ENCODE measurements around the gene MMD.
"Not testable (repeated sequence)": the region's sequence is repeated elsewhere in the genome, so short reads cannot be mapped to it uniquely, and the experiment has no call there.

MMD gene

DNA sequence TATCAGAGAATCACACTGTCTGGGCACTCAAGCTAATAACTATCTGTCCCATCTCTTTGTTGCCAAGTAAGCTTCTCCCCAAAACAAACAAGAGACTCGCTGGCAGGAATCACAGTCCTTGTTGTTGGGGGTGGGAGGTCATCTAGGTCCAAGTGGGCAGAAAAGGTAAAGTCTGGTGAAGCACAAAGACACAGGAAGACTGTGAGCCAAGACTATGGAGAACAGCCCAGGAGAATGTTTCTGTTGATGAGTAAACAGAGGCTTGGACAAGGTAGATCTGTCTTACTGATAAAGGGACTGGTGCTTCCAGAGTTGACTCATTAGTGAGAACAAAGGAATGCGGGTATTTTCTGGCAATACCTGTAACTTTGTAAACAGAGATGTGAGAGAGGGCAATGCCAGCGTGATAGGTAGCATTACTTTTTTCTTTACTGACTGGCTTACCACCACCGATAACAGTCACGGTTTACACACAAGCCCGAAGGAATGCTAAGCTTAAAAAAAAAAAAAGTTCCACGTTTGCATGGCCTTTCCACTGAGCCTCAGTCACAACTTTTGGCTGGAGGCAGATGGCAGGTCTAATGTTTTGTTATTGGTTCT is 11.5 kb upstream of the MMD start:
- DNase-seq (ENCODE audit: low read depth, low spot score) = no peak
- no peak overlapping the region for H3K4me3 ChIP-seq (ENCODE audit: low read depth, low read length)
- ChIA-PET CTCF (interaction anchor here (0.6 to 2.7 kb wide), 2 partner anchors 11 to 86 kb away, joined by 3 to 10 read pairs; partner anchors contain the start of gene MMD), POLR2A (interaction anchor here (0.7 kb wide), 1 partner anchor 15 kb away, joined by 3 read pairs; no protein-coding TSS in a partner anchor)
- TF ChIP-seq, protein P1, sequence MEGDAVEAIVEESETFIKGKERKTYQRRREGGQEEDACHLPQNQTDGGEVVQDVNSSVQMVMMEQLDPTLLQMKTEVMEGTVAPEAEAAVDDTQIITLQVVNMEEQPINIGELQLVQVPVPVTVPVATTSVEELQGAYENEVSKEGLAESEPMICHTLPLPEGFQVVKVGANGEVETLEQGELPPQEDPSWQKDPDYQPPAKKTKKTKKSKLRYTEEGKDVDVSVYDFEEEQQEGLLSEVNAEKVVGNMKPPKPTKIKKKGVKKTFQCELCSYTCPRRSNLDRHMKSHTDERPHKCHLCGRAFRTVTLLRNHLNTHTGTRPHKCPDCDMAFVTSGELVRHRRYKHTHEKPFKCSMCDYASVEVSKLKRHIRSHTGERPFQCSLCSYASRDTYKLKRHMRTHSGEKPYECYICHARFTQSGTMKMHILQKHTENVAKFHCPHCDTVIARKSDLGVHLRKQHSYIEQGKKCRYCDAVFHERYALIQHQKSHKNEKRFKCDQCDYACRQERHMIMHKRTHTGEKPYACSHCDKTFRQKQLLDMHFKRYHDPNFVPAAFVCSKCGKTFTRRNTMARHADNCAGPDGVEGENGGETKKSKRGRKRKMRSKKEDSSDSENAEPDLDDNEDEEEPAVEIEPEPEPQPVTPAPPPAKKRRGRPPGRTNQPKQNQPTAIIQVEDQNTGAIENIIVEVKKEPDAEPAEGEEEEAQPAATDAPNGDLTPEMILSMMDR (IDR thresholded peaks at IDR 0.05; ENCODE audit: insufficient read depth, low read length, missing control alignments) = no peak

DNA sequence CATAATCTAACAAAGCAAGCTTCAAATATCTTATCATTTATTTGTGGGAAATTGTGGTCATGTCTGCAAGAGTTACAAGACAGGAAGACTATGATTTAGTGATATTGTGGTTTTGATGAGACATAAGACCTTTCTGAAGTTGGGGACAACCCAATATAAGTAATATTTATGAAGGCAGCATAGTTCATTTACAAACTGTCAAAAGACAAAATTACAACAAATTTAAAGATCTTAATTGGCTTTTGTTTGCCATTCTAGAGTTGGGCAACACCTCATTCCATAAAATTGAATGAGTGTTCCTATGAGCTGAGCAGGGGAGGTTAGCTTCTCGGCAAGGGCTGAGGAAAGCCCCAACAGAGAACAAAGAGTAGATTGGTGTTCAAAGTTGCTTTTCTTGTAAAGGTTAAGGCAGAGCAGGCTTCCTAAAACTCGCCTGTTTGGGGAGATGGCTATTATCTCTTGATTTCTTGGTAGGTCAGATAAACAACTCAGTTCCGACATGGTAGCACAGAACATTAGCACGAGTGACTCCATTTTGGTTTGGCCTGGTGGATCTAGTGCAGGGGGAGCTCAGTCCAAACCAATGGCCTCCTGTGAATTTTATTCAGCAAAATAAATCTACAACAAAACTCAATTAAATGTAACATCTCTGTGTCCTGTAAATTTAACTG is 10.9 kb upstream of the MMD start:
- no peak for DNase-seq (ENCODE audit: low read depth, low spot score)
- CTCF ChIA-PET = interaction anchor here (0.6 kb wide), 1 partner anchor 85 kb away, joined by 3 read pairs; no protein-coding TSS in a partner anchor
- no peak overlapping the region for H3K4me3 ChIP-seq (ENCODE audit: low read depth, low read length)
- TF ChIP-seq, protein P1 (IDR thresholded peaks at IDR 0.05; ENCODE audit: insufficient read depth, low read length, missing control alignments) = no peak
- POLR2A ChIA-PET = no interaction called here

DNA sequence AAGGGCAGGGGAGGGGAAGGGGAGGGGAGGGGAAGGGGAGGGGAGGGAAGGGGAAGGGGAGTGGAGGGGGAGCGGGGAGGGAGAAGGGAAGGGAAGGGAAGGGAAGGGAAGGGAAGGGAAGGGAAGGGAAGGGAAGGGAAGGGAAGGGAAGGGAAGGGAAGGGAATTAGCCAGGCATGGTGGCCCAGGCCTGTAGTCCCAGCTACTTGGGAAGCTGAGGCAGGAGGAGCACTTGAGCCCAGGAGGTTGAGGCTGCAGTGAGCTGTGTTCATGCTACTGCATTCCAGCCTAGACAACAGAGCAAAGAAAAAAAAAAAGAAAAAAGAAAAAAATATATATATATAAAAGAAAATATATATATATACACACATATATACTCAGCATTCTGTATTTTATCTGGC is 10.3 kb upstream of the MMD start:
- DNase-seq (ENCODE audit: low read depth, low spot score); POLR2A ChIA-PET; H3K4me3 ChIP-seq (ENCODE audit: low read depth, low read length); CTCF ChIA-PET: not testable (repeated sequence)

DNA sequence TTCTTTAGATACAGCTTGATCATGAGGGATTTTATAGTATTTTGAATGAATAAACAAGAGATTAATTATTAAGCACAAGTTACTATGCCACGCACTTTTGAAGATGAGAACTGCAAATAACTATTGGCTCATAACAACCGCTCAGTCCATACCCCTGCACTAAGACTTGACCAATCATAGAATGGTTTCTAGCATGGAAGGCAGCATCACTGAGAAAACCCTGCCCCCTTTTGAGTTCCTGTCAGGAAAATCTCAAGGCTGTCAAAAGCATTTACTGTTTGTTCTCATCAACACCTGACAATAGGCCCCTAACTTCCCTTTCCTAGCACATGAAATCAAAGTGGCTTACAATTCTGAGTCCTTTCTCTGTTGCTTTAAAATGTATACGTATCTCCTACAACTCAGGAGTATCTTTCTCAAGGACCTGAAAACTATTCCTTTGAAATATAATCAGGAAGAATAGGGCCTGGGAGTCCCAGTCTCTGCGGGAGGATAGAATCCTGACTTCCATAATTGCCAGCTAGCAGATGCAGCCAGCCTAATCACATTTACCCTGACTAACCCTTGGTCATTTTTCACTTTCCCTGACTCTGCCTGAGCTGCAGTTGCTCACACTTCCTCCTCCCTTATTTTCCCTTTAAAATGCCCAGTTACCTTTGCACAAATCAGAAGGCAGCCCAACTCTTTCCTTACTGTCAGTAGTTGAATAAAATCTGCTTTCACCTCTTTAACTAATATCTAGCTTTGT is 9.1 kb upstream of the MMD start:
- TF ChIP-seq, protein P1 (IDR thresholded peaks at IDR 0.05; ENCODE audit: insufficient read depth, low read length, missing control alignments) = no peak
- POLR2A ChIA-PET = no interaction called here
- DNase-seq (ENCODE audit: low read depth, low spot score) = no peak
- CTCF ChIA-PET = no interaction called here
- H3K4me3 ChIP-seq (ENCODE audit: low read depth, low read length) = no peak overlapping the region

DNA sequence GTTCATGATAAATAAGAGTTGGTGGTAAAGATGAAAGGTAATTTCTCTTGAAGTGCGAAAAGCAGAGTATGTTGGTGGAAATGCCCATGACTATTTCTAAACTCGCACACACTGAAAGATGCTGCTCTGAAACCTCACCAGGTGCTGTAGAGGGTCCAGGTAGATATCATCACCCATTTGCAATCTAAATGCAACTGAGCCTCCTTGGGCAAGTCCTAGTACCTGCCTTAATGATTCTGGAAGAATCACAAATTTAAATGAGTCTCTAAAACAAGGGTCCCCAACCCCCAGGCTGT is 5.9 kb upstream of the MMD start:
- ChIA-PET POLR2A (no interaction called here), CTCF (no interaction called here)
- no peak overlapping the region for H3K4me3 ChIP-seq (ENCODE audit: low read depth, low read length)
- TF ChIP-seq, protein P1 (IDR thresholded peaks at IDR 0.05; ENCODE audit: insufficient read depth, low read length, missing control alignments) = no peak
- DNase-seq (ENCODE audit: low read depth, low spot score) = no peak

- DNase-seq (ENCODE audit: low read depth, low spot score) = no peak
- TF ChIP-seq, protein P1 (IDR thresholded peaks at IDR 0.05; ENCODE audit: insufficient read depth, low read length, missing control alignments) = no peak
Measured at GRCh38 chr17:55426851-55427586, 5.4 kb upstream of the MMD start.

More at GRCh38 chr17:55426851-55427586, 5.4 kb upstream of the MMD start:
- ChIA-PET CTCF (no interaction called here), POLR2A (no interaction called here)
- H3K4me3 ChIP-seq (ENCODE audit: low read depth, low read length) = no peak overlapping the region

Measured in AG04449 (cell line).